Panc1 (cell line): ENCODE measurements around the gene DAPK1. TPM values are rescaled to one million over a fixed set of nuclear protein-coding genes. Genes with fewer than 3 reads are reported as not detected.

ENCODE experiments used
- ATAC-seq: fragments of 200-7000 bp; cut with Tn5 transposase; 2 replicates; pipeline ENCODE4 v1.9.1; 2020; ENCODE audit warnings: mild to moderate bottlenecking, moderate library complexity
- BruUV-seq: library from RNA; stranded (reverse); fragments of 400-500 nt; replicated peaks from 2 replicates; lab custom pipeline; 2021; lab: Mats Ljungman, UMichigan
- CTCF ChIA-PET: fragments of 300-600 bp; sonication (Branson Sonifier 250); formaldehyde crosslinking; loops from one replicate; lab custom pipeline; 2022; ENCODE audit warnings: antibody characterized with exemption; lab: Charles Lee
- POLR2A ChIA-PET: fragments of 300-600 bp; sonication (Branson Sonifier 250); formaldehyde crosslinking; loops from one replicate; lab custom pipeline; 2022; ENCODE audit warnings: antibody characterized with exemption; lab: Charles Lee
- DNase-seq: peaks from one replicate; pipeline ENCODE4 v3.0.0-alpha.2; 2010; ENCODE audit warnings: low read depth, low spot score
- H3K27ac ChIP-seq: 2 replicates; pipeline ENCODE4 v1.5.1; 2011; ENCODE audit warnings: mild to moderate bottlenecking, low read length, inconsistent platforms
- H3K27me3 ChIP-seq: fragments of 200-500 bp; sonication (Bioruptor generic); 2 replicates; pipeline ENCODE4 v1.6.0; 2014; ENCODE audit warnings: low read length, inconsistent platforms; ENCODE audit not compliant: control insufficient read depth, insufficient read depth
- H3K36me3 ChIP-seq: fragments of 200-500 bp; sonication (Bioruptor generic); 2 replicates; pipeline ENCODE4 v1.5.1; 2014; ENCODE audit warnings: inconsistent platforms, mild to moderate bottlenecking, low read length, moderate library complexity; ENCODE audit not compliant: control insufficient read depth, insufficient read depth
- H3K4me1 ChIP-seq: 2 replicates; pipeline ENCODE4 v1.5.1; 2011; ENCODE audit warnings: inconsistent platforms, mild to moderate bottlenecking, low read length, moderate library complexity; ENCODE audit not compliant: control insufficient read depth, insufficient read depth
- H3K4me3 ChIP-seq, 2 experiments: 2 replicates each; pipeline ENCODE4 v1.5.1; 2011 to 2012; ENCODE audit warnings: low read depth in 2 of 2, low read length in 2 of 2, mild to moderate bottlenecking in 2 of 2, inconsistent platforms in 1 of 2, moderate library complexity in 1 of 2
- H3K9me3 ChIP-seq: fragments of 200-500 bp; sonication (Bioruptor generic); 2 replicates; pipeline ENCODE4 v1.5.1; 2014; ENCODE audit warnings: low read depth, mild to moderate bottlenecking, inconsistent platforms, low read length, moderate library complexity; ENCODE audit not compliant: control insufficient read depth, insufficient read depth
- CTCF ChIP-seq: fragments of 450-650 bp; IDR thresholded peaks from 2 replicates; pipeline ENCODE4 v1.5.1; 2017; ENCODE audit warnings: mild to moderate bottlenecking
- POLR2AphosphoS5 ChIP-seq: IDR thresholded peaks from 2 replicates; pipeline ENCODE4 v1.6.1; 2012; ENCODE audit warnings: mild to moderate bottlenecking, low read depth, low read length, moderate library complexity
- REST ChIP-seq, 2 experiments: IDR thresholded peaks; 2 replicates each; pipeline ENCODE4 v1.6.1; 2011 to 2012; ENCODE audit warnings: low read depth in 2 of 2, control low read depth in 1 of 2, low read length in 1 of 2, mild to moderate bottlenecking in 1 of 2, moderate library complexity in 1 of 2; ENCODE audit not compliant: insufficient read depth in 1 of 2
- SIN3A ChIP-seq: IDR thresholded peaks from 2 replicates; pipeline ENCODE4 v1.6.1; 2012; ENCODE audit warnings: low read depth, mild to moderate bottlenecking, low read length, moderate library complexity, borderline replicate concordance; ENCODE audit not compliant: insufficient read depth
- TCF7L2 ChIP-seq: IDR thresholded peaks from 2 replicates; pipeline ENCODE4 v1.6.1; 2011; ENCODE audit warnings: mild to moderate bottlenecking, low read depth, low read length, inconsistent platforms
- in situ Hi-C: cut with HindIII; loops from 2 replicates; pipeline ENCODE4 v1.10.0; 2016; ENCODE audit warnings: low sequenced_read_pairs, low pct_unique_long_range_greater_than_20kb
- intact Hi-C: fragments of 100-400 bp; cut with micrococcal nuclease; formaldehyde crosslinking; loops from one replicate; pipeline ENCODE4 v1.10.0; 2022; ENCODE audit not compliant: unreplicated experiment
- total RNA-seq: library from RNA; stranded (reverse); gene quantifications from one replicate; pipeline ENCODE4 v1.2.1, GENCODE V29; 2021; ENCODE audit not compliant: unreplicated experiment

The DAPK1 gene
- total RNA-seq, 1 experiment from 2014 or later = 0.87 TPM

GRCh38 chr9:87604886-87605588, 107.4 kb downstream of the DAPK1 start:
- BruUV-seq = no TSS peak
- Histone ChIP-seq H3K4me1 (no peaks in the 10 kb centered on the region), H3K27me3 (no peaks in the 10 kb centered on the region), H3K27ac (no peak overlapping the region), H3K4me3 (no peak overlapping the region), H3K36me3 (no peaks in the 10 kb centered on the region), H3K9me3 (no peaks in the 10 kb centered on the region)
- DNase-seq (no peak), ATAC-seq (no peak)
- TF ChIP-seq POLR2AphosphoS5 = no peak
- intact Hi-C loops = no loop called here
- CTCF ChIA-PET = no interaction called here
- POLR2A ChIA-PET = interaction anchor here (0.6 kb wide), 1 partner anchor 850 kb away, joined by 4 read pairs; no protein-coding TSS in a partner anchor
- in situ Hi-C loops = no loop called here

GRCh38 chr9:87605676-87606075, 108.0 kb downstream of the DAPK1 start:
- DNase-seq (no peak), ATAC-seq (no peak)
- in situ Hi-C loops (no loop called here), intact Hi-C loops (no loop called here)
- no TSS peak for BruUV-seq
- ChIA-PET POLR2A (interaction anchor here (0.6 kb wide), 1 partner anchor 851 kb away, joined by 4 read pairs; no protein-coding TSS in a partner anchor), CTCF (no interaction called here)
- TF ChIP-seq TCF7L2 = no peak
- TF ChIP-seq SIN3A = no peak
- H3K27ac ChIP-seq = no peak overlapping the region
- no peaks in the 10 kb centered on the region for H3K9me3 ChIP-seq
- H3K4me3 ChIP-seq = no peak overlapping the region
- H3K36me3 ChIP-seq = no peaks in the 10 kb centered on the region
- H3K4me1 ChIP-seq = no peaks in the 10 kb centered on the region
- no peaks in the 10 kb centered on the region for H3K27me3 ChIP-seq

- no TSS peak for BruUV-seq
- TF ChIP-seq POLR2AphosphoS5 (no peak), SIN3A (no peak), CTCF (no peak), REST (IDR thresholded peaks at IDR 0.05; ENCODE audit: insufficient read depth in 1 of 2, low read depth in 2 of 2, low read length in 1 of 2) (no peak), TCF7L2 (no peak)
- ATAC-seq (no peak), DNase-seq (no peak)
- Histone ChIP-seq H3K4me3 (no peak overlapping the region), H3K4me1 (no peaks in the 10 kb centered on the region), H3K27me3 (no peaks in the 10 kb centered on the region), H3K36me3 (no peaks in the 10 kb centered on the region), H3K9me3 (no peaks in the 10 kb centered on the region), H3K27ac (no peak overlapping the region)
- CTCF ChIA-PET = no interaction called here
- intact Hi-C loops = no loop called here
- in situ Hi-C loops = no loop called here
- POLR2A ChIA-PET = no interaction called here
These were observed 109.3 kb downstream of the DAPK1 start for GRCh38 chr9:87606841-87607521.
